ENCODE results near the gene AASS. TPM values are rescaled to one million over a fixed set of nuclear protein-coding genes. Genes with fewer than 3 reads are reported as not detected.

The AASS gene
- total RNA-seq, 4 donors from 2014 or later: 52.5 to 128 (median 67.1) TPM

- TF ChIP-seq CTCF (IDR thresholded peaks at IDR 0.05; ENCODE audit: low read depth): no peak
Measured at GRCh38 chr7:122136639-122137245, 7.3 kb downstream of the AASS start.

- TF ChIP-seq CTCF (IDR thresholded peaks at IDR 0.05; ENCODE audit: low read depth): no peak
Measured at GRCh38 chr7:122136078-122136477, 8.0 kb downstream of the AASS start.

- TF ChIP-seq CTCF (IDR thresholded peaks at IDR 0.05; ENCODE audit: low read depth): no peak
Measured at GRCh38 chr7:122135275-122135674, 8.8 kb downstream of the AASS start.

GRCh38 chr7:122133477-122133876 is 10.6 kb downstream of the AASS start:
- no peak for TF ChIP-seq CTCF (IDR thresholded peaks at IDR 0.05; ENCODE audit: low read depth)

- no peak for TF ChIP-seq CTCF (IDR thresholded peaks at IDR 0.05; ENCODE audit: low read depth)
Measured at GRCh38 chr7:122132341-122132740, 11.7 kb downstream of the AASS start.

GRCh38 chr7:122123746-122124145 is 20.3 kb downstream of the AASS start:
- TF ChIP-seq CTCF (IDR thresholded peaks at IDR 0.05; ENCODE audit: low read depth): no peak

GRCh38 chr7:122118757-122119156 is 25.3 kb downstream of the AASS start:
- no peak for TF ChIP-seq CTCF (IDR thresholded peaks at IDR 0.05; ENCODE audit: low read depth)

All from subcutaneous adipose tissue (tissue), 4 donors.